H9 (cell line): ENCODE measurements around the gene CDKL5. TPM values are rescaled to one million over a fixed set of nuclear protein-coding genes. Genes with fewer than 3 reads are reported as not detected.

Source experiments
- DNase-seq: peaks from one replicate; pipeline ENCODE4 v3.0.0-alpha.2; 2017
- H2AFZ ChIP-seq: one replicate; pipeline ENCODE4 v1.6.1; 2013; ENCODE audit warnings: mild to moderate bottlenecking, low read length, control low read depth, moderate library complexity
- H2AK5ac ChIP-seq: 2 replicates; pipeline ENCODE4 v1.6.1; 2013; ENCODE audit warnings: low read length, control low read depth, mixed read lengths; ENCODE audit not compliant: insufficient read length
- H2BK120ac ChIP-seq: one replicate; pipeline ENCODE4 v1.6.1; 2013; ENCODE audit warnings: low read depth, mild to moderate bottlenecking, low read length, control low read depth, inconsistent platforms; ENCODE audit not compliant: poor library complexity, severe bottlenecking
- H2BK12ac ChIP-seq: 2 replicates; pipeline ENCODE4 v1.6.1; 2013; ENCODE audit warnings: low read length, control low read depth, mixed read lengths, low read depth; ENCODE audit not compliant: insufficient read length
- H2BK15ac ChIP-seq: 2 replicates; pipeline ENCODE4 v1.6.1; 2013; ENCODE audit warnings: low read depth, low read length, control low read depth
- H2BK20ac ChIP-seq: one replicate; pipeline ENCODE4 v1.6.1; 2013; ENCODE audit warnings: low read depth, mild to moderate bottlenecking, low read length, control low read depth, inconsistent platforms; ENCODE audit not compliant: poor library complexity, severe bottlenecking
- H2BK5ac ChIP-seq: 2 replicates; pipeline ENCODE4 v1.6.1; 2013; ENCODE audit warnings: low read length, control low read depth, mixed read lengths; ENCODE audit not compliant: insufficient read length
- H3K14ac ChIP-seq: 2 replicates; pipeline ENCODE4 v1.6.1; 2013; ENCODE audit warnings: low read length, control low read depth; ENCODE audit not compliant: insufficient read depth
- H3K18ac ChIP-seq: 2 replicates; pipeline ENCODE4 v1.6.1; 2013; ENCODE audit warnings: low read depth, mild to moderate bottlenecking, mixed read lengths, low read length, control low read depth; ENCODE audit not compliant: insufficient read length
- H3K23ac ChIP-seq: 2 replicates; pipeline ENCODE4 v1.6.1; 2013; ENCODE audit warnings: low read length, control low read depth, mixed read lengths, low read depth; ENCODE audit not compliant: insufficient read length
- H3K23me2 ChIP-seq: 2 replicates; pipeline ENCODE4 v1.6.1; 2013; ENCODE audit warnings: low read depth, mild to moderate bottlenecking, mixed read lengths, low read length, control low read depth; ENCODE audit not compliant: insufficient read length, poor library complexity, severe bottlenecking
- H3K27ac ChIP-seq: 2 replicates; pipeline ENCODE4 v1.5.1; 2013; ENCODE audit warnings: low read length, control low read depth, mixed read lengths, low read depth; ENCODE audit not compliant: insufficient read length
- H3K27me3 ChIP-seq: 2 replicates; pipeline ENCODE4 v1.6.1; 2013; ENCODE audit warnings: low read length, control low read depth, inconsistent platforms; ENCODE audit not compliant: insufficient read depth
- H3K4ac ChIP-seq: 2 replicates; pipeline ENCODE4 v1.6.1; 2013; ENCODE audit warnings: low read depth, mild to moderate bottlenecking, control low read depth, inconsistent platforms, low read length, moderate library complexity
- H3K4me1 ChIP-seq: 2 replicates; pipeline ENCODE4 v1.6.1; 2013; ENCODE audit warnings: low read length, control low read depth, inconsistent platforms; ENCODE audit not compliant: insufficient read depth
- H3K4me2 ChIP-seq: 2 replicates; pipeline ENCODE4 v1.6.1; 2013; ENCODE audit warnings: low read length, control low read depth, mixed read lengths; ENCODE audit not compliant: insufficient read length, insufficient read depth
- H3K56ac ChIP-seq: 2 replicates; pipeline ENCODE4 v1.6.1; 2013; ENCODE audit warnings: low read depth, mild to moderate bottlenecking, mixed read lengths, low read length, control low read depth; ENCODE audit not compliant: insufficient read length
- H3K79me1 ChIP-seq: 2 replicates; pipeline ENCODE4 v1.6.1; 2013; ENCODE audit warnings: low read depth, mild to moderate bottlenecking, moderate library complexity, low read length, control low read depth, inconsistent platforms; ENCODE audit not compliant: insufficient read depth, poor library complexity, severe bottlenecking
- H3K79me2 ChIP-seq: 2 replicates; pipeline ENCODE4 v1.6.1; 2013; ENCODE audit warnings: low read length, control low read depth, inconsistent platforms; ENCODE audit not compliant: insufficient read depth
- H3K9ac ChIP-seq: 2 replicates; pipeline ENCODE4 v1.6.1; 2013; ENCODE audit warnings: low read length, control low read depth, mixed read lengths; ENCODE audit not compliant: insufficient read length; ENCODE audit errors: extremely low read depth
- H3K9me3 ChIP-seq: one replicate; pipeline ENCODE4 v1.6.1; 2013; ENCODE audit warnings: low read depth, low read length, inconsistent platforms; ENCODE audit not compliant: control insufficient read depth
- H3T11ph ChIP-seq: one replicate; pipeline ENCODE4 v1.6.1; 2013; ENCODE audit warnings: mild to moderate bottlenecking, low read length, control low read depth, inconsistent platforms
- H4K20me1 ChIP-seq: one replicate; pipeline ENCODE4 v1.6.1; 2013; ENCODE audit not compliant: control insufficient read depth, insufficient read length, insufficient read depth
- H4K5ac ChIP-seq: 2 replicates; pipeline ENCODE4 v1.6.1; 2013; ENCODE audit warnings: low read depth, mild to moderate bottlenecking, mixed read lengths, low read length, control low read depth; ENCODE audit not compliant: insufficient read length
- H4K8ac ChIP-seq: replicated peaks from 2 replicates; pipeline ENCODE4 v1.6.1; 2013; ENCODE audit warnings: low read length, control low read depth, mixed read lengths, low read depth; ENCODE audit not compliant: insufficient read length
- H4K91ac ChIP-seq: 2 replicates; pipeline ENCODE4 v1.6.1; 2013; ENCODE audit warnings: low read depth, mild to moderate bottlenecking, moderate library complexity, mixed read lengths, low read length, control low read depth; ENCODE audit not compliant: insufficient read length
- H3K27ac Mint-ChIP-seq, 3 experiments: 2 replicates in 2 of 3; 3 replicates in 1 of 3; pipeline ENCODE4 v1.8.0; 2020 to 2021; ENCODE audit warnings: mixed read lengths in 3 of 3, mild to moderate bottlenecking in 1 of 3, moderate library complexity in 1 of 3
- H3K27me3 Mint-ChIP-seq: 2 replicates; pipeline ENCODE4 v1.8.0; 2021; ENCODE audit warnings: low read depth, mild to moderate bottlenecking, moderate library complexity, mixed read lengths
- H3K36me3 Mint-ChIP-seq, 3 experiments: 2 replicates in 2 of 3; 3 replicates in 1 of 3; pipeline ENCODE4 v1.8.0; 2020 to 2021; ENCODE audit warnings: low read depth in 3 of 3, mixed read lengths in 3 of 3; ENCODE audit not compliant: insufficient read depth in 1 of 3
- H3K4me1 Mint-ChIP-seq, 2 experiments: 2 replicates each; pipeline ENCODE4 v1.8.0; 2020; ENCODE audit warnings: mixed read lengths in 2 of 2
- H3K4me3 Mint-ChIP-seq, 2 experiments: 2 replicates in 1 of 2; 3 replicates in 1 of 2; pipeline ENCODE4 v1.8.0; 2020 to 2021; ENCODE audit warnings: mild to moderate bottlenecking in 2 of 2, mixed read lengths in 2 of 2, moderate library complexity in 1 of 2
- H3K9me3 Mint-ChIP-seq, 2 experiments: 2 replicates in 1 of 2; 3 replicates in 1 of 2; pipeline ENCODE4 v1.8.0; 2020; ENCODE audit warnings: mild to moderate bottlenecking in 2 of 2, mixed read lengths in 2 of 2, moderate library complexity in 1 of 2
- CTCF ChIP-seq: fragments of 200-600 bp; sonication (generic); conservative IDR thresholded peaks from 3 replicates; pipeline ENCODE4 v1.8.0; 2021; ENCODE audit warnings: antibody characterized with exemption, mild to moderate bottlenecking
- whole genome bisulfite sequencing: extraction: QIAGEN DNeasy Blood & Tissue Kit; methylation state at CpG from one replicate; pipeline ENCODE4 v1.1.7; 2013; ENCODE audit warnings: missing lambda C conversion rate, low lambda C conversion rate, mixed read lengths; ENCODE audit not compliant: insufficient read length; ENCODE audit errors: extremely low coverage; 5-methylcytosine and 5-hydroxymethylcytosine counted together
- total RNA-seq: library from RNA; stranded (reverse); gene quantifications from 2 replicates; pipeline ENCODE4 v1.2.1, GENCODE V29; 2021

The CDKL5 gene
- total RNA-seq, 1 experiment from 2014 or later, result 19.5 TPM

GRCh38 chrX:18691431-18691830 is 266.0 kb downstream of the CDKL5 start:
- no peak overlapping the region for H4K8ac ChIP-seq
- no peak overlapping the region for H3K4me2 ChIP-seq
- H4K20me1 ChIP-seq, result no peaks in the 10 kb centered on the region
- no peak overlapping the region for H3K23ac ChIP-seq
- no peak overlapping the region for H4K91ac ChIP-seq
- no peak overlapping the region for H3K9ac ChIP-seq
- no peaks in the 10 kb centered on the region for H3K4me1 ChIP-seq
- H3K27me3 Mint-ChIP-seq, result peaks cover 3% of the 10 kb centered on the region; the same call in 1 of the 2 replicates
- no peak overlapping the region for H3T11ph ChIP-seq
- no peak for DNase-seq
- H3K9me3 Mint-ChIP-seq, result peaks cover 74 to 75% of the 10 kb centered on the region in 2 experiments
- no peaks in the 10 kb centered on the region for H3K79me1 ChIP-seq
- H2AFZ ChIP-seq, result no peak overlapping the region
- H3K4me3 Mint-ChIP-seq, result no peak overlapping the region
- H2AK5ac ChIP-seq, result no peak overlapping the region
- no peak overlapping the region for H3K4ac ChIP-seq
- peaks cover under 1% of the 10 kb centered on the region in 2 experiments; a peak in 2 of 4 replicates for H3K4me1 Mint-ChIP-seq
- H3K56ac ChIP-seq, result no peak overlapping the region
- peaks cover 70% of the 10 kb centered on the region for H3K9me3 ChIP-seq
- peaks cover 0 to 9% (median 5%) of the 10 kb centered on the region in 3 experiments; a peak in 5 of 7 replicates for H3K36me3 Mint-ChIP-seq
- no peaks in the 10 kb centered on the region for H3K79me2 ChIP-seq
- H3K27me3 ChIP-seq, result no peaks in the 10 kb centered on the region
- no peak overlapping the region for H2BK15ac ChIP-seq
- no peak for TF ChIP-seq CTCF
- no peak overlapping the region for H4K5ac ChIP-seq
- H2BK5ac ChIP-seq, result no peak overlapping the region
- no peak overlapping the region for H3K18ac ChIP-seq
- no peak overlapping the region for H3K27ac ChIP-seq
- no peak overlapping the region for H3K27ac Mint-ChIP-seq
- WGBS, result no CpG with 5 or more reads among the region's 1 CpG
- no peaks in the 10 kb centered on the region for H3K23me2 ChIP-seq
- H2BK12ac ChIP-seq, result no peak overlapping the region
- no peak overlapping the region for H2BK120ac ChIP-seq
- H3K14ac ChIP-seq, result no peak overlapping the region
- H2BK20ac ChIP-seq, result no peak overlapping the region
